Fibroblast of lung (primary cell): ENCODE results near the gene NEDD4L.

Experiments used
- CTCF ChIP-seq, 2 donors: IDR thresholded peaks in 1 of 2; conservative IDR thresholded peaks in 1 of 2; 1 replicate in 1 of 2; 2 replicates in 1 of 2; pipeline ENCODE4 v1.5.1; 2011 to 2012; ENCODE audit warnings: low read length in 2 of 2, control low read depth in 1 of 2, inconsistent platforms in 1 of 2, low read depth in 1 of 2, mild to moderate bottlenecking in 1 of 2
- EZH2 ChIP-seq: IDR thresholded peaks from 2 replicates; pipeline ENCODE4 v1.5.1; 2012; ENCODE audit warnings: low read length, control low read depth, mild to moderate bottlenecking; ENCODE audit errors: missing control alignments

GRCh38 chr18:58041633-58042032 lies 2.4 kb upstream of the NEDD4L start:
- TF ChIP-seq CTCF (conservative IDR thresholded peaks at IDR 0.05 in 1 of 2, IDR thresholded peaks at IDR 0.05 in 1 of 2; ENCODE audit: low read depth in 1 of 2, low read length in 2 of 2) (no peak), EZH2 (no peak)
